ENCODE data around the gene TSG101.

GRCh38 chr11:18457450-18457849, 69.3 kb downstream of the TSG101 start:
- TF ChIP-seq POLR2A (IDR thresholded peaks at IDR 0.05): no peak
- TF ChIP-seq, protein P1, sequence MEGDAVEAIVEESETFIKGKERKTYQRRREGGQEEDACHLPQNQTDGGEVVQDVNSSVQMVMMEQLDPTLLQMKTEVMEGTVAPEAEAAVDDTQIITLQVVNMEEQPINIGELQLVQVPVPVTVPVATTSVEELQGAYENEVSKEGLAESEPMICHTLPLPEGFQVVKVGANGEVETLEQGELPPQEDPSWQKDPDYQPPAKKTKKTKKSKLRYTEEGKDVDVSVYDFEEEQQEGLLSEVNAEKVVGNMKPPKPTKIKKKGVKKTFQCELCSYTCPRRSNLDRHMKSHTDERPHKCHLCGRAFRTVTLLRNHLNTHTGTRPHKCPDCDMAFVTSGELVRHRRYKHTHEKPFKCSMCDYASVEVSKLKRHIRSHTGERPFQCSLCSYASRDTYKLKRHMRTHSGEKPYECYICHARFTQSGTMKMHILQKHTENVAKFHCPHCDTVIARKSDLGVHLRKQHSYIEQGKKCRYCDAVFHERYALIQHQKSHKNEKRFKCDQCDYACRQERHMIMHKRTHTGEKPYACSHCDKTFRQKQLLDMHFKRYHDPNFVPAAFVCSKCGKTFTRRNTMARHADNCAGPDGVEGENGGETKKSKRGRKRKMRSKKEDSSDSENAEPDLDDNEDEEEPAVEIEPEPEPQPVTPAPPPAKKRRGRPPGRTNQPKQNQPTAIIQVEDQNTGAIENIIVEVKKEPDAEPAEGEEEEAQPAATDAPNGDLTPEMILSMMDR (IDR thresholded peaks at IDR 0.05): no peak

Data from adrenal gland (tissue), 5 donors.